HL-60 (cell line): Measurements from ENCODE around the gene ISG15.

Experiments used
- GABPA ChIP-seq: IDR thresholded peaks from 2 replicates; pipeline ENCODE4 v1.6.1; 2012; ENCODE audit warnings: low read depth
- POLR2AphosphoS5 ChIP-seq: IDR thresholded peaks from 2 replicates; pipeline ENCODE4 v1.6.1; 2012; ENCODE audit warnings: low read depth
- SPI1 ChIP-seq: IDR thresholded peaks from 2 replicates; pipeline ENCODE4 v1.6.1; 2012; ENCODE audit warnings: low read depth, mild to moderate bottlenecking, borderline replicate concordance
- TF ChIP-seq, protein P1 (sequence below): IDR thresholded peaks from one replicate; pipeline ENCODE4 v1.5.1; 2011; ENCODE audit warnings: low read length, control low read depth, inconsistent platforms; ENCODE audit not compliant: insufficient read depth
- TF ChIP-seq, protein P2 (sequence below): IDR thresholded peaks from 2 replicates; pipeline ENCODE4 v1.6.1; 2012; ENCODE audit warnings: low read depth; ENCODE audit not compliant: insufficient replicate concordance

DNA sequence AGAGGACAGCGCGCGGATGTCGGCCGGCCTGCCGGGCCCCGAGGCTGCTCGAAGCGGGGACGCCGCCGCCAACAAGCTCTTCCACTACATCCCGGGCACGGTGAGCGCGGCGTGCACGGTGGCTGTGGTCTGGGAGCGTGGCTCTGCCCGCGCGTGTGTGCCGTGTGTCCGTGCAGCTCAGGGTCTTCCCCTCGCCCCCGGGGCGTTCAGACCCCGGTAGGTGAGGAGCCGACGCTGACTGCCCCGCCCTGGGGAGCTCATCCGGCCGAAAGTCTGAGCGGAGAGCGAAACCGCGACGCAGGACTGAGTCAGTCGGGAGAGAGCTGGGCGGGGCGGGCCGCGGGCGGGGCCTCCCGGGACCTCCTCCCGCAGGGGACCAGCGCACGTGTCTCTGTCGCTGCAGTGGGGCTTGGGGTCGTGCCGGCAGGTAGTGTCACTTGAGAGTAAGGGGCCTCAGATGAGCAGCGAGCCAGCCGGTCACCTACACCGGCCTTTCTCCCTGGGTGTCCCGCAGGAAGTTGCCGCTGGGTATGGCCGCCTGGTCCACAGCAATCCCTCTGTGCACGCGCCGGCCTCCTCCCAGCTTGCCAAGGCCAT lies 46.5 kb upstream of the ISG15 start:
- TF ChIP-seq, protein P1, sequence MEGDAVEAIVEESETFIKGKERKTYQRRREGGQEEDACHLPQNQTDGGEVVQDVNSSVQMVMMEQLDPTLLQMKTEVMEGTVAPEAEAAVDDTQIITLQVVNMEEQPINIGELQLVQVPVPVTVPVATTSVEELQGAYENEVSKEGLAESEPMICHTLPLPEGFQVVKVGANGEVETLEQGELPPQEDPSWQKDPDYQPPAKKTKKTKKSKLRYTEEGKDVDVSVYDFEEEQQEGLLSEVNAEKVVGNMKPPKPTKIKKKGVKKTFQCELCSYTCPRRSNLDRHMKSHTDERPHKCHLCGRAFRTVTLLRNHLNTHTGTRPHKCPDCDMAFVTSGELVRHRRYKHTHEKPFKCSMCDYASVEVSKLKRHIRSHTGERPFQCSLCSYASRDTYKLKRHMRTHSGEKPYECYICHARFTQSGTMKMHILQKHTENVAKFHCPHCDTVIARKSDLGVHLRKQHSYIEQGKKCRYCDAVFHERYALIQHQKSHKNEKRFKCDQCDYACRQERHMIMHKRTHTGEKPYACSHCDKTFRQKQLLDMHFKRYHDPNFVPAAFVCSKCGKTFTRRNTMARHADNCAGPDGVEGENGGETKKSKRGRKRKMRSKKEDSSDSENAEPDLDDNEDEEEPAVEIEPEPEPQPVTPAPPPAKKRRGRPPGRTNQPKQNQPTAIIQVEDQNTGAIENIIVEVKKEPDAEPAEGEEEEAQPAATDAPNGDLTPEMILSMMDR = no peak
- TF ChIP-seq GABPA (no peak), POLR2AphosphoS5 (no peak), SPI1 (no peak)
- TF ChIP-seq, protein P2, sequence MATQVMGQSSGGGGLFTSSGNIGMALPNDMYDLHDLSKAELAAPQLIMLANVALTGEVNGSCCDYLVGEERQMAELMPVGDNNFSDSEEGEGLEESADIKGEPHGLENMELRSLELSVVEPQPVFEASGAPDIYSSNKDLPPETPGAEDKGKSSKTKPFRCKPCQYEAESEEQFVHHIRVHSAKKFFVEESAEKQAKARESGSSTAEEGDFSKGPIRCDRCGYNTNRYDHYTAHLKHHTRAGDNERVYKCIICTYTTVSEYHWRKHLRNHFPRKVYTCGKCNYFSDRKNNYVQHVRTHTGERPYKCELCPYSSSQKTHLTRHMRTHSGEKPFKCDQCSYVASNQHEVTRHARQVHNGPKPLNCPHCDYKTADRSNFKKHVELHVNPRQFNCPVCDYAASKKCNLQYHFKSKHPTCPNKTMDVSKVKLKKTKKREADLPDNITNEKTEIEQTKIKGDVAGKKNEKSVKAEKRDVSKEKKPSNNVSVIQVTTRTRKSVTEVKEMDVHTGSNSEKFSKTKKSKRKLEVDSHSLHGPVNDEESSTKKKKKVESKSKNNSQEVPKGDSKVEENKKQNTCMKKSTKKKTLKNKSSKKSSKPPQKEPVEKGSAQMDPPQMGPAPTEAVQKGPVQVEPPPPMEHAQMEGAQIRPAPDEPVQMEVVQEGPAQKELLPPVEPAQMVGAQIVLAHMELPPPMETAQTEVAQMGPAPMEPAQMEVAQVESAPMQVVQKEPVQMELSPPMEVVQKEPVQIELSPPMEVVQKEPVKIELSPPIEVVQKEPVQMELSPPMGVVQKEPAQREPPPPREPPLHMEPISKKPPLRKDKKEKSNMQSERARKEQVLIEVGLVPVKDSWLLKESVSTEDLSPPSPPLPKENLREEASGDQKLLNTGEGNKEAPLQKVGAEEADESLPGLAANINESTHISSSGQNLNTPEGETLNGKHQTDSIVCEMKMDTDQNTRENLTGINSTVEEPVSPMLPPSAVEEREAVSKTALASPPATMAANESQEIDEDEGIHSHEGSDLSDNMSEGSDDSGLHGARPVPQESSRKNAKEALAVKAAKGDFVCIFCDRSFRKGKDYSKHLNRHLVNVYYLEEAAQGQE = no peak
